COLO829 (cell line): ENCODE data around the gene CCM2.
"Not testable (repeated sequence)": the region's sequence is repeated elsewhere in the genome, so short reads cannot be mapped to it uniquely, and the experiment has no call there.

Experiments
- DNase-seq: peaks from one replicate; pipeline ENCODE4 v3.0.0; 2012; ENCODE audit warnings: low spot score

CCM2 gene

GRCh38 chr7:45033261-45033930 is 33.4 kb downstream of the CCM2 start:
- no peak for DNase-seq

- DNase-seq: no peak
Measured at GRCh38 chr7:45033931-45034290, 33.9 kb downstream of the CCM2 start.

- DNase-seq: not testable (repeated sequence)
Measured at GRCh38 chr7:45034710-45035109, 34.7 kb downstream of the CCM2 start.

GRCh38 chr7:45035371-45035770 is 35.4 kb downstream of the CCM2 start:
- no peak for DNase-seq

- no peak for DNase-seq
Measured at GRCh38 chr7:45035893-45036292, 35.9 kb downstream of the CCM2 start.

GRCh38 chr7:45036317-45036716 is 36.3 kb downstream of the CCM2 start:
- no peak for DNase-seq

- DNase-seq: no peak
Measured at GRCh38 chr7:45036796-45037195, 36.8 kb downstream of the CCM2 start.

- no peak for DNase-seq
Measured at GRCh38 chr7:45037876-45038275, 37.9 kb downstream of the CCM2 start.

- DNase-seq: no peak
Measured at GRCh38 chr7:45039106-45039505, 39.1 kb downstream of the CCM2 start.

- no peak for DNase-seq
Measured at GRCh38 chr7:45044338-45044737, 44.3 kb downstream of the CCM2 start.

GRCh38 chr7:45048748-45049147 is 48.7 kb downstream of the CCM2 start:
- DNase-seq: no peak

GRCh38 chr7:45050198-45050597 is 50.2 kb downstream of the CCM2 start:
- no peak for DNase-seq

GRCh38 chr7:45052011-45052410 is 52.0 kb downstream of the CCM2 start:
- no peak for DNase-seq

GRCh38 chr7:45053401-45053800 is 53.4 kb downstream of the CCM2 start:
- no peak for DNase-seq

GRCh38 chr7:45053941-45054340 is 53.9 kb downstream of the CCM2 start:
- no peak for DNase-seq

GRCh38 chr7:45054442-45054841 is 54.4 kb downstream of the CCM2 start:
- DNase-seq: no peak

- no peak for DNase-seq
Measured at GRCh38 chr7:45055016-45055415, 55.0 kb downstream of the CCM2 start.

- no peak for DNase-seq
Measured at GRCh38 chr7:45055594-45056219, 55.7 kb downstream of the CCM2 start.

- DNase-seq: no peak
Measured at GRCh38 chr7:45057878-45058277, 57.9 kb downstream of the CCM2 start.

GRCh38 chr7:45060295-45060694 is 60.3 kb downstream of the CCM2 start:
- no peak for DNase-seq

GRCh38 chr7:45061352-45061751 is 61.4 kb downstream of the CCM2 start:
- DNase-seq: no peak

- DNase-seq: no peak
Measured at GRCh38 chr7:45061806-45062425, 61.9 kb downstream of the CCM2 start.

- no peak for DNase-seq
Measured at GRCh38 chr7:45064047-45064725, 64.2 kb downstream of the CCM2 start.
